Adrenal gland (tissue), 5 donors: ENCODE data around the gene WDR48.

Source experiments
- POLR2A ChIP-seq, 2 donors: fragments of 450-650 bp; IDR thresholded peaks; one replicate each; pipeline ENCODE4 v1.6.1; 2017; ENCODE audit warnings: antibody characterized with exemption in 2 of 2, mild to moderate bottlenecking in 2 of 2, moderate library complexity in 1 of 2
- TF ChIP-seq, protein P1 (sequence below), 6 experiments: fragments of 450-650 bp in 4 of 6; fragments of 200-600 bp in 2 of 6; sonication (generic) in 1 of 6; IDR thresholded peaks; 1 replicate in 5 of 6; 2 replicates in 1 of 6; pipeline versions ENCODE4 v1.5.1 to v1.8.0; 2016 to 2021; ENCODE audit warnings: antibody characterized with exemption in 6 of 6, mild to moderate bottlenecking in 2 of 6, moderate library complexity in 1 of 6
- donor health status: DM: no; HTN: no; CAD: no.

DNA sequence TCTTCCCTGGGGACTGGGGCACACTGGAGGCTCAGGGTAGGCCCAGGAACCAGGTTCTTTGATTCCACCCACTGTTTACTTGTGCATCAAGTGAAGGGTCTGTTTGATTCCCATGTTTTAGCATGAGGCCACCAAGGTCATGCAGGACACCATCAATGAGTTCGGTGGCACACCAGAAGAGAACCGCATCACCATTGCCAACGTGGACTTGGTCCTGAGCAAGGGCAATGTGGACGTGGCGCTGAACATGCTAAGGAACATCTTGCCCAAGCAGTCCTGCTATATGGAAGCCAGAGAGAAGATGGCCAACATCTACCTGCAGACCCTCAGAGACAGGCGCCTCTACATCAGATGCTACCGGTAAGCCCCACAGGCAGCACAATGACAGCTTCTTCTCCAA is 77.1 kb downstream of the WDR48 start:
- TF ChIP-seq, protein P1, sequence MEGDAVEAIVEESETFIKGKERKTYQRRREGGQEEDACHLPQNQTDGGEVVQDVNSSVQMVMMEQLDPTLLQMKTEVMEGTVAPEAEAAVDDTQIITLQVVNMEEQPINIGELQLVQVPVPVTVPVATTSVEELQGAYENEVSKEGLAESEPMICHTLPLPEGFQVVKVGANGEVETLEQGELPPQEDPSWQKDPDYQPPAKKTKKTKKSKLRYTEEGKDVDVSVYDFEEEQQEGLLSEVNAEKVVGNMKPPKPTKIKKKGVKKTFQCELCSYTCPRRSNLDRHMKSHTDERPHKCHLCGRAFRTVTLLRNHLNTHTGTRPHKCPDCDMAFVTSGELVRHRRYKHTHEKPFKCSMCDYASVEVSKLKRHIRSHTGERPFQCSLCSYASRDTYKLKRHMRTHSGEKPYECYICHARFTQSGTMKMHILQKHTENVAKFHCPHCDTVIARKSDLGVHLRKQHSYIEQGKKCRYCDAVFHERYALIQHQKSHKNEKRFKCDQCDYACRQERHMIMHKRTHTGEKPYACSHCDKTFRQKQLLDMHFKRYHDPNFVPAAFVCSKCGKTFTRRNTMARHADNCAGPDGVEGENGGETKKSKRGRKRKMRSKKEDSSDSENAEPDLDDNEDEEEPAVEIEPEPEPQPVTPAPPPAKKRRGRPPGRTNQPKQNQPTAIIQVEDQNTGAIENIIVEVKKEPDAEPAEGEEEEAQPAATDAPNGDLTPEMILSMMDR (IDR thresholded peaks at IDR 0.05): no peak
- TF ChIP-seq POLR2A (IDR thresholded peaks at IDR 0.05): no peak
